Common myeloid progenitor, CD34-positive (primary cell): ENCODE data around the gene WHRN.

ENCODE experiments used
- CTCF ChIA-PET: fragments of 350-600 bp; sonication (Branson Sonifier 250); formaldehyde crosslinking; loops from one replicate; lab custom pipeline; 2021; ENCODE audit warnings: antibody characterized with exemption; lab: Charles Lee
- POLR2A ChIA-PET: fragments of 350-600 bp; sonication (Branson Sonifier 250); formaldehyde crosslinking; loops from one replicate; lab custom pipeline; 2021; ENCODE audit warnings: antibody characterized with exemption; lab: Charles Lee
- DNase-seq, 3 donors: peaks; one replicate each; pipeline versions ENCODE4 v3.0.0 to v3.0.0-alpha.2; 2013
- H3K27ac ChIP-seq, 2 experiments: 1 replicate in 1 of 2; 2 replicates in 1 of 2; pipeline ENCODE4 v1.7.0; 2013; ENCODE audit warnings: inconsistent platforms in 2 of 2, low read length in 2 of 2, mild to moderate bottlenecking in 2 of 2, low read depth in 1 of 2, moderate library complexity in 1 of 2; ENCODE audit not compliant: severe bottlenecking in 2 of 2, insufficient read depth in 1 of 2, poor library complexity in 1 of 2
- H3K27me3 ChIP-seq, 5 experiments: replicated peaks in 2 of 5; 1 replicate in 3 of 5; 2 replicates in 2 of 5; pipeline versions ENCODE4 v1.6.1 to v1.7.0; 2013; ENCODE audit warnings: low read length in 4 of 5, mild to moderate bottlenecking in 2 of 5, moderate library complexity in 2 of 5, inconsistent platforms in 1 of 5; ENCODE audit not compliant: insufficient read depth in 5 of 5, control insufficient read depth in 4 of 5
- H3K36me3 ChIP-seq, 4 experiments: 1 replicate in 2 of 4; 2 replicates in 2 of 4; pipeline versions ENCODE4 v1.6.1 to v1.7.0; 2013; ENCODE audit warnings: low read length in 3 of 4, control low read depth in 1 of 4, mild to moderate bottlenecking in 1 of 4; ENCODE audit not compliant: control insufficient read depth in 4 of 4, insufficient read depth in 4 of 4
- H3K4me1 ChIP-seq, 4 experiments: 1 replicate in 3 of 4; 2 replicates in 1 of 4; pipeline versions ENCODE4 v1.6.1 to v1.7.1; 2013; ENCODE audit warnings: low read length in 3 of 4, mild to moderate bottlenecking in 3 of 4, control low read depth in 1 of 4, inconsistent platforms in 1 of 4, moderate library complexity in 1 of 4; ENCODE audit not compliant: control insufficient read depth in 4 of 4, insufficient read depth in 4 of 4; ENCODE audit errors: control extremely low read depth in 1 of 4
- H3K4me3 ChIP-seq, 7 experiments: 1 replicate in 4 of 7; 2 replicates in 3 of 7; pipeline versions ENCODE4 v1.5.1 to v1.7.0; 2013; ENCODE audit warnings: mild to moderate bottlenecking in 7 of 7, low read length in 6 of 7, moderate library complexity in 6 of 7, inconsistent platforms in 2 of 7, low read depth in 2 of 7, control low read depth in 1 of 7; ENCODE audit not compliant: insufficient read depth in 4 of 7, control insufficient read depth in 1 of 7; ENCODE audit errors: extremely low read depth in 1 of 7
- H3K9me3 ChIP-seq, 5 experiments: 1 replicate in 4 of 5; 2 replicates in 1 of 5; pipeline versions ENCODE4 v1.6.1 to v1.7.1; 2013; ENCODE audit warnings: low read length in 4 of 5, mild to moderate bottlenecking in 2 of 5, inconsistent platforms in 1 of 5, low read depth in 1 of 5, moderate library complexity in 1 of 5; ENCODE audit not compliant: control insufficient read depth in 4 of 5, insufficient read depth in 2 of 5; ENCODE audit errors: control extremely low read depth in 1 of 5
- WGBS: methylation state at CpG from one replicate; pipeline ENCODE4 v1.1.5; 2013; ENCODE audit not compliant: insufficient coverage; 5-methylcytosine and 5-hydroxymethylcytosine counted together

The WHRN gene

GRCh38 chr9:114397219-114397847 is 107.9 kb downstream of the WHRN start:
- H3K4me1 ChIP-seq = peaks cover 5 to 37% (median 28%) of the 10 kb centered on the region in 4 experiments
- peak overlapping the region; percentile 5 to 85 (median 79) for H3K4me3 ChIP-seq
- POLR2A ChIA-PET = interaction anchor here (1.5 to 3.2 kb wide), 2 partner anchors 10 to 24 kb away, joined by 4 to 13 read pairs; partner anchors contain the start of gene AKNA
- DNase-seq = no peak
- peaks cover 0 to 5% (median 0%) of the 10 kb centered on the region in 4 experiments for H3K36me3 ChIP-seq
- H3K27me3 ChIP-seq = no peaks in the 10 kb centered on the region
- WGBS = 40% methylated on average over 13 of the region's 14 CpGs
- peak overlapping the region in 1 of 2 experiments; percentile 66 for H3K27ac ChIP-seq
- CTCF ChIA-PET = interaction anchor here (1.0 to 17.9 kb wide), 4 partner anchors 9 to 256 kb away, joined by 3 to 255 read pairs (median 30); partner anchors contain the start of gene AKNA
- no peaks in the 10 kb centered on the region for H3K9me3 ChIP-seq

GRCh38 chr9:114396558-114397218 is 108.6 kb downstream of the WHRN start:
- H3K4me3 ChIP-seq = peak overlapping the region in 1 of 7 experiments; percentile 85
- H3K36me3 ChIP-seq = peaks cover 0 to 5% (median 0%) of the 10 kb centered on the region in 4 experiments
- POLR2A ChIA-PET = interaction anchor here (1.5 to 3.2 kb wide), 2 partner anchors 9 to 24 kb away, joined by 4 to 13 read pairs; partner anchors contain the start of gene AKNA
- CTCF ChIA-PET = interaction anchor here (3.3 to 17.9 kb wide), 3 partner anchors 9 to 29 kb away, joined by 15 to 255 read pairs (median 45); partner anchors contain the start of gene AKNA
- H3K27ac ChIP-seq = peak overlapping the region in 1 of 2 experiments; percentile 66
- WGBS = 94% methylated on average over 12 of the region's 16 CpGs
- DNase-seq = no peak
- H3K9me3 ChIP-seq = no peaks in the 10 kb centered on the region
- H3K4me1 ChIP-seq = peaks cover 7 to 39% (median 30%) of the 10 kb centered on the region in 4 experiments
- no peaks in the 10 kb centered on the region for H3K27me3 ChIP-seq

GRCh38 chr9:114395768-114396167 is 109.5 kb downstream of the WHRN start:
- whole genome bisulfite sequencing = 100% methylated on average over 4 of the region's 5 CpGs
- CTCF ChIA-PET = interaction anchor here (0.6 to 17.9 kb wide), 7 partner anchors 8 to 56 kb away, joined by 3 to 255 read pairs (median 5); partner anchors contain the start of gene AKNA
- no peaks in the 10 kb centered on the region for H3K27me3 ChIP-seq
- peak overlapping the region in 1 of 7 experiments; percentile 48 for H3K4me3 ChIP-seq
- no peaks in the 10 kb centered on the region for H3K9me3 ChIP-seq
- POLR2A ChIA-PET = interaction anchor here (3.2 kb wide), 1 partner anchor 8 kb away, joined by 13 read pairs; the partner anchor contains the start of gene AKNA
- peaks cover 0 to 5% (median 0%) of the 10 kb centered on the region in 4 experiments for H3K36me3 ChIP-seq
- H3K27ac ChIP-seq = no peak overlapping the region
- H3K4me1 ChIP-seq = peaks cover 7 to 39% (median 30%) of the 10 kb centered on the region in 4 experiments
- DNase-seq = no peak

GRCh38 chr9:114395334-114395617 is 110.0 kb downstream of the WHRN start:
- H3K4me3 ChIP-seq = peak overlapping the region in 1 of 7 experiments; percentile 48
- 31% methylated on average over 5 of the region's 5 CpGs for WGBS
- peak overlapping the region in 1 of 2 experiments; percentile 17 for H3K27ac ChIP-seq
- no peaks in the 10 kb centered on the region for H3K9me3 ChIP-seq
- DNase-seq = no peak
- H3K36me3 ChIP-seq = peaks cover 0 to 5% (median 0%) of the 10 kb centered on the region in 4 experiments
- H3K27me3 ChIP-seq = no peaks in the 10 kb centered on the region
- ChIA-PET POLR2A (interaction anchor here (3.2 kb wide), 1 partner anchor 8 kb away, joined by 13 read pairs; the partner anchor contains the start of gene AKNA), CTCF (interaction anchor here (0.6 to 17.9 kb wide), 7 partner anchors 8 to 56 kb away, joined by 3 to 255 read pairs (median 5); partner anchors contain the start of gene AKNA)
- peaks cover 7 to 43% (median 32%) of the 10 kb centered on the region in 4 experiments for H3K4me1 ChIP-seq

- Histone ChIP-seq H3K4me3 (peak overlapping the region in 1 of 7 experiments; percentile 48), H3K4me1 (peaks cover 7 to 49% (median 37%) of the 10 kb centered on the region in 4 experiments), H3K27me3 (no peaks in the 10 kb centered on the region), H3K9me3 (no peaks in the 10 kb centered on the region), H3K27ac (peak overlapping the region in 1 of 2 experiments; percentile 17), H3K36me3 (peaks cover 0 to 5% (median 0%) of the 10 kb centered on the region in 4 experiments)
- no peak for DNase-seq
- POLR2A ChIA-PET = interaction anchor here (3.2 kb wide), 1 partner anchor 7 kb away, joined by 13 read pairs; the partner anchor contains the start of gene AKNA
- CTCF ChIA-PET = interaction anchor here (1.2 to 17.9 kb wide), 5 partner anchors 9 to 27 kb away, joined by 3 to 255 read pairs (median 15); partner anchors contain the start of gene AKNA
- 87% methylated on average over 3 of the region's 7 CpGs for WGBS
Measured at GRCh38 chr9:114394523-114395333, 110.5 kb downstream of the WHRN start.

- H3K27ac ChIP-seq = no peak overlapping the region
- ChIA-PET POLR2A (no interaction called here), CTCF (interaction anchor here (1.4 to 17.9 kb wide), 3 partner anchors 9 to 25 kb away, joined by 4 to 255 read pairs (median 14); no protein-coding TSS in a partner anchor)
- H3K36me3 ChIP-seq = peaks cover 0 to 5% (median 0%) of the 10 kb centered on the region in 4 experiments
- H3K4me1 ChIP-seq = peaks cover 12 to 66% (median 56%) of the 10 kb centered on the region in 4 experiments
- H3K27me3 ChIP-seq = no peaks in the 10 kb centered on the region
- H3K9me3 ChIP-seq = no peaks in the 10 kb centered on the region
- no peak overlapping the region for H3K4me3 ChIP-seq
- no peak for DNase-seq
- WGBS = 18% methylated on average over 2 of the region's 3 CpGs
Measured at GRCh38 chr9:114392749-114393112, 112.5 kb downstream of the WHRN start.
